HepG2 (cell line): ENCODE data around the gene GNAS. TPM values are rescaled to one million over a fixed set of nuclear protein-coding genes. Genes with fewer than 3 reads are reported as not detected.

Experiments used
- ATAC-seq: fragments of 200-7000 bp; cut with Tn5 transposase; 3 replicates; pipeline ENCODE4 v1.9.1; 2020; ENCODE audit warnings: mild to moderate bottlenecking, moderate library complexity
- BruUV-seq: library from RNA; stranded (reverse); fragments of 400-500 nt; replicated peaks from 2 replicates; lab custom pipeline; 2021; lab: Mats Ljungman, UMichigan
- CTCF ChIA-PET: fragments of 300-600 bp; formaldehyde crosslinking; extraction: SDS; loops from one replicate; lab custom pipeline; 2021; ENCODE audit warnings: low total read pairs, inconsistent platforms, low intra/inter-chr PET ratio; lab: Yijun Ruan, JAX
- POLR2A ChIA-PET: fragments of 350-600 bp; sonication (Branson Sonifier 250); formaldehyde crosslinking; loops from one replicate; lab custom pipeline; 2020; ENCODE audit warnings: antibody characterized with exemption, inconsistent platforms; lab: Yijun Ruan, JAX
- DNase-seq: peaks from one replicate; pipeline ENCODE4 v3.0.0-alpha.2; 2015; ENCODE audit warnings: low spot score
- FAIRE-seq: peaks from 3 replicates; lab custom pipeline; 2011; peaks lifted over from hg19 to GRCh38; lab: Jason Lieb, UNC
- H2AFZ ChIP-seq: one replicate; pipeline ENCODE4 v1.6.1; 2011; ENCODE audit warnings: low read length, inconsistent platforms
- H3K27ac ChIP-seq: fragments of 300-600 bp; 3 replicates; pipeline ENCODE4 v1.8.0; 2011; ENCODE audit warnings: mixed run types, mild to moderate bottlenecking, mixed read lengths, low read length, inconsistent platforms; ENCODE audit not compliant: insufficient read depth; ENCODE audit errors: extremely low read length
- H3K27me3 ChIP-seq, 2 experiments: fragments of 200-600 bp in 1 of 2; 2 replicates in 1 of 2; 3 replicates in 1 of 2; pipeline versions ENCODE4 v1.6.0 to v1.8.0; 2011; ENCODE audit warnings: low read length in 2 of 2, mild to moderate bottlenecking in 2 of 2, moderate library complexity in 2 of 2, inconsistent platforms in 1 of 2; ENCODE audit not compliant: insufficient read depth in 2 of 2, control insufficient read depth in 1 of 2
- H3K36me3 ChIP-seq, 2 experiments: fragments of 200-600 bp in 1 of 2; replicated peaks in 1 of 2; 2 replicates in 1 of 2; 3 replicates in 1 of 2; pipeline versions ENCODE4 v1.5.1 to v1.8.0; 2011; ENCODE audit warnings: low read length in 2 of 2, inconsistent platforms in 1 of 2; ENCODE audit not compliant: insufficient read depth in 2 of 2, control insufficient read depth in 1 of 2
- H3K4me1 ChIP-seq: 2 replicates; pipeline ENCODE4 v1.5.1; 2012; ENCODE audit warnings: low read length, inconsistent platforms; ENCODE audit not compliant: insufficient read depth
- H3K4me2 ChIP-seq: 2 replicates; pipeline ENCODE4 v1.6.0; 2011; ENCODE audit warnings: low read depth, low read length, inconsistent platforms
- H3K4me3 ChIP-seq, 3 experiments: fragments of 200-600 bp in 1 of 3; sonication (generic), shearing (Covaris generic) in 1 of 3; replicated peaks in 1 of 3; 2 replicates each; pipeline ENCODE4 v1.5.1; 2011 to 2016; ENCODE audit warnings: low read length in 3 of 3, inconsistent platforms in 2 of 3, low read depth in 2 of 3, mild to moderate bottlenecking in 2 of 3, control low read depth in 1 of 3, mixed read lengths in 1 of 3; ENCODE audit not compliant: insufficient read depth in 1 of 3
- H3K79me2 ChIP-seq: one replicate; pipeline ENCODE4 v1.6.1; 2011; ENCODE audit warnings: low read length, inconsistent platforms; ENCODE audit not compliant: insufficient read depth
- H3K9ac ChIP-seq: 2 replicates; pipeline ENCODE4 v1.6.0; 2011; ENCODE audit warnings: mild to moderate bottlenecking, low read depth, low read length, inconsistent platforms; ENCODE audit not compliant: insufficient read depth
- H3K9me3 ChIP-seq: 2 replicates; pipeline ENCODE4 v1.5.1; 2012; ENCODE audit warnings: mild to moderate bottlenecking, low read length
- H4K20me1 ChIP-seq: 2 replicates; pipeline ENCODE4 v1.6.0; 2011; ENCODE audit warnings: inconsistent platforms, mild to moderate bottlenecking, low read length, moderate library complexity; ENCODE audit not compliant: insufficient read depth
- EEA1 ChIP-seq: sonication (generic); formaldehyde crosslinking; IDR thresholded peaks from 2 replicates; pipeline ENCODE4 v1.5.1; 2020; ENCODE audit warnings: mild to moderate bottlenecking, missing genetic modification reagents, borderline replicate concordance
- HHEX ChIP-seq: IDR thresholded peaks from 2 replicates; pipeline ENCODE4 v1.6.1; 2016; ENCODE audit warnings: control low read depth
- KLF16 ChIP-seq, 2 experiments: sonication (generic) in 1 of 2; formaldehyde crosslinking in 1 of 2; IDR thresholded peaks; 2 replicates each; pipeline versions ENCODE4 v1.6.1 to v1.8.0; 2016 to 2023; ENCODE audit warnings: missing genetic modification reagents in 2 of 2, missing compliant biosample characterization in 1 of 2
- NBN ChIP-seq: fragments of 450-650 bp; conservative IDR thresholded peaks from 2 replicates; pipeline ENCODE4 v1.6.1; 2017
- PLRG1 ChIP-seq: fragments of 450-650 bp; conservative IDR thresholded peaks from 2 replicates; pipeline ENCODE4 v1.6.1; 2016
- SP4 ChIP-seq: sonication (generic); formaldehyde crosslinking; IDR thresholded peaks from 2 replicates; pipeline ENCODE4 v1.8.1; 2023; ENCODE audit warnings: mild to moderate bottlenecking, missing genetic modification reagents
- TERF1 ChIP-seq: sonication (generic); formaldehyde crosslinking; IDR thresholded peaks from 2 replicates; pipeline ENCODE4 v1.8.0; 2022; ENCODE audit warnings: mild to moderate bottlenecking, missing genetic modification reagents, moderate library complexity
- ZNF784 ChIP-seq: sonication (generic); formaldehyde crosslinking; IDR thresholded peaks from 2 replicates; pipeline ENCODE4 v1.5.1; 2020; ENCODE audit warnings: missing genetic modification reagents, mild to moderate bottlenecking, borderline replicate concordance
- WGBS: methylation state at CpG from one replicate; pipeline ENCODE4 v1.1.6; 2017; ENCODE audit warnings: low lambda C conversion rate; 5-methylcytosine and 5-hydroxymethylcytosine counted together
- in situ Hi-C: cut with HindIII; loops from 2 replicates; pipeline ENCODE4 v1.10.0; 2017; ENCODE audit warnings: low pct_unique_long_range_greater_than_20kb; ENCODE audit not compliant: extremely low pct_ligation_motif_present
- intact Hi-C: fragments of 100-400 bp; cut with micrococcal nuclease; formaldehyde crosslinking; loops from one replicate; pipeline ENCODE4 v1.10.0; 2022; ENCODE audit not compliant: unreplicated experiment
- polyA plus RNA-seq, 8 experiments: library from polyadenylated mRNA; depleted of rRNA in 3 of 8; stranded (reverse) in 7 of 8; unstranded in 1 of 8; fragments of >200 nt; fragmentation: Illumina TruSeq in 4 of 8; extraction: Trizol in 4 of 8; gene quantifications; 2 replicates each; pipeline versions ENCODE4 v1.2.1 to v1.2.3, GENCODE V29; 2011 to 2016; ENCODE audit warnings: low read depth in 4 of 8, missing spikeins in 1 of 8, mixed read lengths in 1 of 8; ENCODE audit not compliant: insufficient read depth in 1 of 8
- total RNA-seq, 5 experiments: library from RNA; depleted of rRNA; stranded (reverse); fragments of >200 nt; fragmentation: Illumina TruSeq; extraction: Trizol; gene quantifications; 2 replicates each; pipeline ENCODE4 v1.2.3, GENCODE V29; 2016; ENCODE audit warnings: low read depth in 1 of 5
- TF ChIP-seq, protein P1 (sequence below): IDR thresholded peaks from 2 replicates; pipeline ENCODE4 v1.6.1; 2016; ENCODE audit warnings: missing genetic modification reagents, missing compliant biosample characterization

GNAS gene
- total and polyA plus RNA-seq, 2 of the 13 experiments (the other 11 are each of a cell fraction or from before 2014, with no cell fraction given), result 407 to 1,008 TPM

- H3K36me3 ChIP-seq, result peaks cover 67 to 91% of the 10 kb centered on the region in 2 experiments
- no peak for TF ChIP-seq ZNF784
- no peak for TF ChIP-seq PLRG1
- TF ChIP-seq NBN, result no peak
- no peak for TF ChIP-seq KLF16 (CRISPR knock-in tag; IDR thresholded peaks at IDR 0.05)
- no peak for TF ChIP-seq SP4 (CRISPR knock-in tag)
- TF ChIP-seq HHEX (CRISPR knock-in tag), result no peak
- TF ChIP-seq, protein P1, sequence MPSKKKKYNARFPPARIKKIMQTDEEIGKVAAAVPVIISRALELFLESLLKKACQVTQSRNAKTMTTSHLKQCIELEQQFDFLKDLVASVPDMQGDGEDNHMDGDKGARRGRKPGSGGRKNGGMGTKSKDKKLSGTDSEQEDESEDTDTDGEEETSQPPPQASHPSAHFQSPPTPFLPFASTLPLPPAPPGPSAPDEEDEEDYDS (CRISPR knock-in tag), result no peak
- 0 out of 2 replicates have a peak, but pooled peaks have one; percentile 41 for TF ChIP-seq TERF1 (CRISPR knock-in tag)
- TF ChIP-seq EEA1 (CRISPR knock-in tag), result no peak
- TF ChIP-seq, all 625 proteins: peak for 1
- DNase-seq (no peak), ATAC-seq (no peak), FAIRE-seq (no peak)
- Histone ChIP-seq H3K4me1 (no peaks in the 10 kb centered on the region), H3K27me3 (no peaks in the 10 kb centered on the region), H2AFZ (no peak overlapping the region), H3K27ac (no peak overlapping the region), H3K9me3 (no peaks in the 10 kb centered on the region), H3K9ac (no peak overlapping the region), H3K79me2 (peaks cover 12% of the 10 kb centered on the region), H3K4me2 (no peak overlapping the region), H4K20me1 (peaks cover 42% of the 10 kb centered on the region), H3K4me3 (no peak overlapping the region)
- CTCF ChIA-PET, result no interaction called here
- in situ Hi-C loops (no loop called here), intact Hi-C loops (no loop called here)
- BruUV-seq, result no TSS peak
- POLR2A ChIA-PET, result no interaction called here
- 97% methylated on average over 3 of the region's 3 CpGs for WGBS
Measured at GRCh38 chr20:58906894-58907293, 54.4 kb downstream of the GNAS start.
